Measurements from ENCODE around the gene ZFP36L2. TPM values are rescaled to one million over a fixed set of nuclear protein-coding genes. Genes with fewer than 3 reads are reported as not detected.
A peak's percentile ranks its signal among the peaks of the same experiment; 100 is the strongest.

ZFP36L2 gene
- total and polyA plus RNA-seq, 9 of the 15 experiments (the other 6 are each of a cell fraction or from before 2014, with no cell fraction given), result 4.1 to 60.6 (median 20.3) TPM

DNA sequence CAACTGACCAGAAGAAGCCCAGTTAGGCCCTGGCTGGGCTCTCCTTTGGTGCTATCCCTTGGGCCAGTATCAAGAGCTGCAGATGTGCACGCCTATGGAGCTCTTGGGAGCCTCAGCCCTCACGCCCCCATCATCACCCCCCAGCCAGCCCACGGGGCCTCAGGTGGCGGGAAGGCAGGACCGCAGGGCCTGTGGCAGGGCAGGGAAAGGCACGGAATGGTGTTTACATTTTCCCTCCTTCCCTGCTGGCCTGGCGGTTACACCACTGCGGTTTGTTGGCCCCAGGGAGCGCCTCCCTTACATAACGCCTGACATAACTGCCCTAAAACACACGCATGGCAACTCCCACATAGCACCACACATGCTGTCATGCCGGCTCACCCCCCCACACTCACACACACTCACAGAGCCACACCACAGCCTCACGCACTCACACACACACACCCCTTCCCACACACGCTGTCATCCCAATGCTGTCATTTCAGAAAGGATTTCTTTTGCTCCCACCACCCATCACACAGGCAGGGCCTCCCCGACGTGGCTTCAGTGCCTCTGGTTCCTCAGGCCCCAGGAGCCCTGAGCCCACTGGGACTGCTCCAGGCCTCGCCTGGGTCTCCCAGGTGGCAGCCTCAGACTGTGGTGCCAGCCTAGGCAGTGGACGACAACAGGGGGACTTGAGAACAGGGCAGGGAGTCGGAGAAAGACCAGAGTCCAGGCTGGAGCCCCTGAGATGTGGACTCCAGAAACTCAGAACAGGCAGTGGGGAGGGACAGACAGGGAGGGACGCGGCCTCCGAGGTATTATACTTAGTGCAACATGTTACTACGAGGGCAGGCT is 15.7 kb downstream of the ZFP36L2 start (continued):
- TF ChIP-seq ZNF655 (CRISPR knock-in tag; IDR thresholded peaks at IDR 0.05) (no peak), CTBP1 (IDR thresholded peaks at IDR 0.05; ENCODE audit: borderline replicate concordance) (peak; percentile 48; the same call in 1 of the 2 replicates), FOS (IDR thresholded peaks at IDR 0.05; ENCODE audit: extremely low read depth, insufficient read length) (no peak), GABPA (tag; conservative IDR thresholded peaks at IDR 0.05; ENCODE audit: low read depth) (no peak; the same call in 1 of the 2 replicates), PRPF4 (IDR thresholded peaks at IDR 0.05; ENCODE audit: insufficient read depth, low read depth, low read length, poor library complexity, severe bottlenecking) (no peak), SOX6 (IDR thresholded peaks at IDR 0.05) (peak; percentile 43; the same call in 1 of the 2 replicates), NFATC3 (IDR thresholded peaks at IDR 0.05) (no peak), SRSF9 (IDR thresholded peaks at IDR 0.05; ENCODE audit: borderline replicate concordance, low read depth, low read length) (no peak), PCBP1 (IDR thresholded peaks at IDR 0.05; ENCODE audit: low read depth, low read length, poor library complexity, severe bottlenecking) (no peak), ETV5 (CRISPR knock-in tag; IDR thresholded peaks at IDR 0.05; ENCODE audit: low read depth) (no peak), POLR2A (conservative IDR thresholded peaks at IDR 0.05) (no peak), ARNT (IDR thresholded peaks at IDR 0.05) (no peak), GABPB1 (CRISPR knock-in tag; IDR thresholded peaks at IDR 0.05) (no peak; the same call in 1 of the 2 replicates), SLC30A9 (CRISPR knock-in tag; IDR thresholded peaks at IDR 0.05) (no peak), TBL1XR1 (IDR thresholded peaks at IDR 0.05; ENCODE audit: low read length in 2 of 2) (peak in 1 of 2 experiments; percentile 43; a peak in 2 of 4 replicates), NFXL1 (CRISPR knock-in tag; IDR thresholded peaks at IDR 0.05) (no peak), ZC3H4 (CRISPR knock-in tag; IDR thresholded peaks at IDR 0.05; ENCODE audit: borderline replicate concordance) (no peak), RAD21 (CRISPR knock-in tag; conservative IDR thresholded peaks at IDR 0.05 in 1 of 2, IDR thresholded peaks at IDR 0.05 in 1 of 2) (peak in 1 of 2 experiments; percentile 32; a peak in 1 of 4 replicates), SMAD3 (CRISPR knock-in tag; conservative IDR thresholded peaks at IDR 0.05) (no peak; the same call in 1 of the 2 replicates), SNIP1 (IDR thresholded peaks at IDR 0.05; ENCODE audit: low read depth) (no peak), HMGXB4 (CRISPR knock-in tag; IDR thresholded peaks at IDR 0.05) (no peak), ADNP (tag; IDR thresholded peaks at IDR 0.05) (no peak)
- TF ChIP-seq, protein P1, sequence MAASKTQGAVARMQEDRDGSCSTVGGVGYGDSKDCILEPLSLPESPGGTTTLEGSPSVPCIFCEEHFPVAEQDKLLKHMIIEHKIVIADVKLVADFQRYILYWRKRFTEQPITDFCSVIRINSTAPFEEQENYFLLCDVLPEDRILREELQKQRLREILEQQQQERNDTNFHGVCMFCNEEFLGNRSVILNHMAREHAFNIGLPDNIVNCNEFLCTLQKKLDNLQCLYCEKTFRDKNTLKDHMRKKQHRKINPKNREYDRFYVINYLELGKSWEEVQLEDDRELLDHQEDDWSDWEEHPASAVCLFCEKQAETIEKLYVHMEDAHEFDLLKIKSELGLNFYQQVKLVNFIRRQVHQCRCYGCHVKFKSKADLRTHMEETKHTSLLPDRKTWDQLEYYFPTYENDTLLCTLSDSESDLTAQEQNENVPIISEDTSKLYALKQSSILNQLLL (CRISPR knock-in tag; IDR thresholded peaks at IDR 0.05; ENCODE audit: borderline replicate concordance), result no peak

Data from K562 (cell line).